Inflammatory macrophage treated with lipopolysaccharide for 4 hours (primary cell): ENCODE measurements around the gene USP7.
"Not testable (repeated sequence)": the region's sequence is repeated elsewhere in the genome, so short reads cannot be mapped to it uniquely, and the experiment has no call there.

Experiments
- DNase-seq: peaks from one replicate; pipeline ENCODE4 v3.0.0-alpha.2; 2020

The USP7 gene

DNA sequence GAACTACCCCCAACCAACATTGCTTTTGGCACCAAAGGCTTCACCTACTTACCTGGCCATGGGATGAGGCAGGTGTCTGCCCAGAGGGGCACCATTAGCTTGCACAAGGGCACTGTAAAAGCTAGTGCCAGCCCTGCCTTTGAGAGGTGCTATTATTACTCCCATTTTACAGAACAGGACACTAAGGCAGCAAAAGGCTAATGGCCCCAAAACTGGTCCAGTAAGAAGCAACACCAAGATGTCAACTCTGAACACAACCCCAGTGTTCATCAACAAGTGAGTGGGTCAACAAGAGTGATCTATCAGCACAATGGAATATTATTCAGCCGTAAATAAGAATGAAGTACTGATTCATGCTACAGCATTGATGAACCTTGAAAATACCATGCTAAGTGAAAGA lies 7.7 kb upstream of the USP7 start:
- DNase-seq, result no peak

DNA sequence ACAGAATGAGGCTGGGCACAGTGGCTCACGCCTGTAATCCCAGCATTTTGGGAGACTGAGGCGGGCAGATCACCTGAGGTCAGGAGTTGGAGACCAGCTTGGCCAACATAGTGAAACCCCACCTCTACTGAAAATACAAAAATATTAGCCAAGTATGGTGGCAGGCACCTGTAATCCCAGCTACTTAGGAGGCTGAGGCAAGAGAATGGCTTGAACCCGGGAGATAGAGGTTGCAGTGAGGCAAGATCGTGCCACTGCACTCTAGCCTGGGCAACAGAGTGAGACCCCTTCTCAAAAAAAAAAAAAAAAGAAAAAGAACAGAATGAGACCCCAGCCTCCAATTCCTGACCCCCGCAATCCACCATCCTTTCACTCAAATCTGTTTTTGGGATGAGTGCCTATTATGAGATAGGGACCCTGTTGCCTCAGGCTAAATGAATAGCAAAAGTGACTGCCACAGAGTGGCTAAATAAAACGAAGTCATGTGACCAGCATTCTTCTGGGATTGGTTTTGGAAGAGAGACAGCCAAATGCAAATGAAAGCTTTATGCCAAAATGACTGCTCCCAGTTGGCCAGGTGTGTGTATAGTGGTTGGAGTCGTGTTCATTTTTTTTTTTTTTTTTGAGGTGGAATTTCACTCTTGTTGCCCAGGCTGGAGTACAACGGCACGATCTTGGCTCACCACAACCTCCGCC lies 5.6 kb upstream of the USP7 start:
- not testable (repeated sequence) for DNase-seq

DNA sequence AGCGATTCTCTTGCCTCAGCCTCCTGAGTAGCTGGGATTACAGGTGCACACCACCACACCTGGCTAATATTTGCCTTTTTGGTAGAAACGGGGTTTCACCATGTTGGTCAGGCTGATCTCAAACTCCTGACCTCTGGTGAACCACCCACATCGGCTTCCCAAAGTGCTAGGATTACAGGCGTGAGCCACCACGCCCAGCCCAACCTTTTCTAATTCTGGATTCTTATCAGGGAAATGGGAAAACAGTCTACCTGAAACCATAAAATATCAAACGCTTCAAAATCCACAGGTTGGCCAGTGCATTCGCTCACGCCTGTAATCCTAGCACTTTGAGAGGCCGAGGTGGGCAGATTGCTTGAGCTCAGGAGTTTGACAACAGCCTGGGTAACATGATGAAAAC lies 4.3 kb upstream of the USP7 start:
- DNase-seq, result not testable (repeated sequence)

DNA sequence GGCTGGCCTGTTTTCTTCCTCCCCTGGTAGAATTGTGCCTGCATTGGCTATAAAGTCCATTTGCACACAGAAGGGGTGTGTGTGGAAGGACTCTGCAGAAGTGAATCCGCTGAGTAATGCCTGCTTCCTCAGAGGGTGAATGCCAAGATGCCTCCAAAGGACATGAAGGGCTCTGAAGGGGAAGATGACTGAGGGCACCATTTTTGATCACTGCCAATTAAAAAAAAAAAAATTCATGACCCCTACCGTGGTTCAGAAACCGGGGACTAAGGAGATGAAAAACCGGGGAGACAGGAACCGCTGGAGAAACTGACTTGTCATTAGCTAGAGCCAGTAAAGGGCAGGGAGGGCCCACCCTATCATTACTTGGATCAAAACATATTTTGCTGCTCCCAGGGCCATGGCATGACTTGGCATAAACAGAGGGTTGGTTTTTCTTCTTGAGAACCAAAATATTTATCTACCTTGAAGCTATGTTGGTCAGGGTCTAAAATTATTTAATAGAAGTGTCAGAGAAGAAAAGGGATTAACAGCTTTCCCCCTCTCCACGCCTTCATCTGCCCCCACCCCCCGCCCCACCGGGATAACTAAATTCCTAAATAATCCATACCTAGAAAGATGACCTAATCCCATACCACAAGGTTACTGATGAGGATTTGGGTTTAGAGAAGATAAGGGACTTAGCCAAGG lies 3.6 kb upstream of the USP7 start:
- peak; percentile 83 for DNase-seq

DNA sequence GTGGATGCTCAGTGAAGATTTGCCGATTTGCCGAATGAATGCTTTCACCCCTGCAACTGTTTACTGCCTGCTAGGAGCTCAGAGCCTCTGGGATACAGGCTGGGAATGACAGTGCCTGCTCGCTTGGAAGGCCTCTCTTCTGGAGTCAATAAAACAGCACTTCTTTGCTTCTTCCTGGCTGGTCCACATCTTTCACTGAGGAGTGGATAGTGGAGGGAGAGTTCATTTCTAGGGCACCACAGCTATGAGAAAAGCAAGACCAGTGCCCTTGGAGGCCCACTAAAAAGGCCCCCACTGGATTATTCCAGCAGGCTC lies 3.1 kb upstream of the USP7 start:
- DNase-seq, result no peak

DNA sequence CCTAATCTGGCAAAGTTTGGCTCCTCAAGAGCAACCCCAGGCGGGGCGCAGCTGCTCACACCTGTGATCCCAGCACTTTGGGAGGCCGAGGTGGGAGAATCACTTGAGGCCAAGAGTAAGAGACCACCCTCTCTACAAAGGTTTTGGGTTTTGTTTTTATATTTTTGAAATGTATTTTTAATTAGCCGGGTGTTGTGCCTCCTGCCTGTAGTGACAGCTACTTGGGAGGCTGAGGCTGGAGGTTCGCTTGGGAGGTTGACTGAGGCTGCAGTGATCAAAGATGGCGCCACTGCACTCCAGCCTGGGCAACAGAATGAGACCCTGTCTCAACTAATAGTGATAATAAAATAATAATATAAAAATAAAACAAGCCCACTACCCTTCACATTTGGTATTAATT lies 756 bp upstream of the USP7 start:
- DNase-seq, result no peak

DNA sequence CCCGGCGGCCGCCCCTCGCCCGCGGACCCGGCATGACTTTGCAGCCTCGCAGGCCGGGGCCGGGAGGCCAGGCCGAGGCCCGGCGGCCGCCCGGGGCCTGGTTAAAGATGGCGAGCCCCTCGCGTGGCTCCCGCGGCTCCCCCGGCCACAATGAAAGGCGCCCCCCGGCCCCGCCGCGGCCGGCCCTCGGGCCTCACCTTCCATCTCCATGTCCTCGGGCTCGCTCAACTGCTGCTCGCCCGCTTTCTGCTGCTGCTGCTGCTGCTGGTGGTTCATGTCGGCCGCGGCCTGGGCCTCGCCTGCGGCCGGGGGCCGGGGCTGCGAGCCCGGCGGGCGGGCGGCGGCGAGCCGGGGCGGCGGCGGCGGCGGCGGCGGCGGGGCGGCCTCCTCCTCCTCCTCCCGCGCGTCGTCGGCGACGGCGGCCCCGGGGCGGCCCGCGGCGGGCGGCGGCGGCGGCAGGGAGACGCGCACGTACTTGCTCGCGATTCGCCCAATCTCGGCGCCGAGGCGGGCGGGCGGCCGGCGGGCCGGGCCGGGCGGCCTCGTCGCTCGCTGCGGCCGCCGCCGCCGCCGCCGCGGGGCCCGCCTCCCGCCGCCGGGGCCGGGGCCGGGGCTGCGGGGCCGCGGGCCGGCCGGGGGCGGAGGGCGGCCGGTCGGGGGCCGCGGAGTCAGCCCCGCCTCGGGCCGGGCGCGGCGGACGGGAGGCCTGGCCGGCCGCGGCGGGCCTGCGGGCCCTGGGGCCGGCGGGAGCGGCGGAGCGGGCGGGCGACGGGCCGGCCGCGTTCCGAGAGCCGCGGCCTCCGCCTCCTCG lies 491 bp downstream of the USP7 start:
- DNase-seq, result peak; percentile 21

DNA sequence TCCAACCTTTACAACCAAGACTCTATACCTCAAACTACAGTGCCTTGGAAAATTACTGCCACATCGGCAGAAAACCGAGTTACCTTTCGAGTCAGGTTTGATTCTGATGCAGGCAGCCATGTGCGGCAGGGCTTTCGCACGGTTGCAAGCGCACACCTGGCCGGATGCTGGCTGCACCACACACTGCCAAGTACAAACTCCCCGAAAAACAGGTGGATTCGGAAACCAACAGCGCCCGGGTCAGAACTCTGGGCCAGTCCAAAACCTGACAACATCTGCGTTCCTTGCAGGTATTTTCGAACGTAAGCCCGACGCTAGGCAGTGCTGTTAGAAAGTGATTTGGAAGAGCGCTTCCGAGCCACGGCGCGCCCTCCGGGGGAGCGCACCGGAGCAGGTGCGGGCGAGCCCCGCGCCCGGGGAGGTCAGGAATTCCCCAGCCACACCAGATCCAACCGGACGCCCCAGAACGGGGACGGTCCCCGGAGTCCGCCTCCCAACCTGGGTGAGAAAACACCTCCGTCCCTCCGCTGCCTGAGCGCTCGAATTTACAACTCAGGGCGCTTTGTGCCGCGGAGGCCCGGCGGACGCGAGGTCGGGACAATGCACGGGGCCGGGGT lies 1.2 kb downstream of the USP7 start:
- DNase-seq, result no peak

DNA sequence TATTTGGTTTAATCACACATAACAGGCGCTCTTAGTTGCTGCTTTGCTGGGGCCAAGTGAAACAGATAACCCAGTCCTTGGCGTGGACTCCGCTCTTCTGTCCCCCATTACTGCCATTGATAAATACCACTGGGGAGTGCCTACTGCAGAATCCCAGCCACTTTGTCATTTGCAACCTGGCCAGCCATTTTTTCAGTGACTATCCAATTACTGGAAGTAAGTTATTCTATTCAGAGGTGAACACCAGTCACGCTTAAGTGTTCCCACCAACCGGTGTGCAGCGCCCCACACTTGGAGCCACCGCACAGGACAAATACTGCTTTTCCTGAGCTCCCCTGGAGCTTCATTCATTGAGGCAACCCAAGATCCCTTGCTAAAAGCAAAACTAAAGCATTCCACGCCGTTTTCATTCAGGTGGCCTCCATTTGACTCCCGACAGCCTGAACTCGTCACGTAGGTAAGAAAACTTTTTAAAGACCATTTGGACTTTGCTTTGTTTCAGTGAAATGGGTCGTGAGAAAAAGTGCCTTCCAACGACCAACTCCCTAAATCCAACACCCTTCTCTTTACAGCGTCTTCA lies 1.8 kb downstream of the USP7 start:
- no peak for DNase-seq

DNA sequence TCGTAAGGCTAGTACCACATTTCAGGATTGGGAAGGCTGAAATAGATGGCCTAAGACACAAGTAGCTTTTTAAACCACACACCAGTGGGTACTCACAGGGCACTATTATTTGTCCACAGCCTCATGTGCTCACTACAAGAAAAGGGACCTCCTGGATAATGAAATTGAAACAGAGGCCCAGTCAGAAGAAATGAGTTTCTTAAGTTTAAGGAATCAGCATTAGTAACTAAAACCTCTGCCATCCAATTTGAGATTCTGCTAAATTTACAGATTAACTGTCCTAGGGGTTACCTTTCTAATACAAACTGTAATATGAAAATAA lies 3.0 kb downstream of the USP7 start:
- DNase-seq, result peak; percentile 62

DNA sequence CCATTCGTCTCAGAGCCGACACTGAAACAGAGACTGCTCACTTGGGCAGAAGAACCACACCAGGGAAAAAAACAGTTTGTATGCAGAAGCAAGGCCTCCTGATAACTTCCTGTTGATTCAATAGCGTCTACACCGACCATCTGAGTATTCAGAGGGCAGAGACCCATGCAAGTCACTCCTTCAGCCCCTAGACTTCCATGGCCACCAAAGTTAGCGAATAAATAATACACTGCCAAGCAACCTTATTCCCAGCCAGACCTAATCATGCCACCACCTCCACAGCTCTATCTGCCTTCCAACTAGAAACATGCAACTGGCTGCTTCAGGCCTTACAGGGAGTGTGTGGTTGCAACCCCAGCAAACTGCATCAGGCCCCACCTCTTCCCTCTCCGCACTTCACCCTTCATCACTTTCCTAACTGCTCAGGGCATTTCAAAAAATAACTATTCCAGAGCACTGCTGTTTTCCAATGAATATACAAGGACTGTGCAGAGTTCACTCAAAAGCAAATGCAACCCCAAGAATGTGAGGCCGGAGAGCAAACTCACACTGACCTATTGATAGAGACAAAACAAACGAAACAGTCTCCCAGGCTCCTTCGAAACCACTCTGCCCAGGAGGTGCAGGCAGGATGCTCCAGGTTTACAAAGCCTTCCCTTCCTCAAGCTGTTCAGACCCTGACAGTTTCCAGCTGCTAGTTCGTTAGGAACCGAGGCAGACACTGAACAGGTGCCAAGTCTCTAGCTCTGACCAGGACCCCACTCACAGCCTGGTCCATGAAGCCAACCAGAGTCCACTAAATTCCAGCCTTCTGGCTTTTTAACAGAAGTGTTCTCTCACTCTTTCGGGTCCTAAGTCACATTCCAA lies 3.6 kb downstream of the USP7 start:
- DNase-seq, result peak; percentile 44

DNA sequence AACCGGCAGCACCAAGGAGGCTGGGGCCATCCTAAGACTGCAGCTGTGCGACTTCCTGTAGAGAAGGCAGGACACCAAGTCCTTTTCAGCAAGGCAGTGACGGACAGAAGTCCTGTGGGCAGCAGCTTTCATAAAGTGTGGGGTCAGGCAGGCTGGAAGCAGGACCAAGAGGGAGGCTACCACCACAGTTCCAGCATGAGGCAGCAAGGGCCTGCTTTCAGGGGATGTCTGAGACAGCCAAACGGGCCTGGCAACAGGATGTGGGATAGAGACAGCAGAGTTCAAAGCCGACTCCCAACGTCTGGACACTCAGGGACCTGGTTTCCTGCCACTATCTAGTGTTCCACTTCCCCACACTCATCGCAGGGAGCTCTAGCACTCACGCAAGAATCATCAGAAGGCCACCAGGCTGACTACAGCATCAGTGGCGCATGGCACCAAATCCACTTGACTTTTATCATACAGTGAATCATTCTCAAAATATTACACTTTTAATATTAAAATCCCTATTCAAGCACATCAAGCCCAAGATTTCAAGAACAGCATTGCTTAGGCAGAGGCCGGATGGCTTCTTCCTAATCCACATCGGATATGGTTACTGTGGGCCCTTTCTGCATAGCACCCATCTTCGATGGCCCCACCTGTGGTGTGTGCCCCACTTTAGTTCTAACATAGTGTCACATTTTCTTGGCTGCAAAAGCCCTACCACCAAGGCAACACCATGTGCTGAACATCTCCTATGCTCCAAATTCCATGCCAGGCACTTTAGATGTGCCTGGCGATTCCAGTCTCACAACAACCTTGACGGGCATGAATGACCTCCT lies 5.2 kb downstream of the USP7 start:
- DNase-seq, result peak; percentile 38

DNA sequence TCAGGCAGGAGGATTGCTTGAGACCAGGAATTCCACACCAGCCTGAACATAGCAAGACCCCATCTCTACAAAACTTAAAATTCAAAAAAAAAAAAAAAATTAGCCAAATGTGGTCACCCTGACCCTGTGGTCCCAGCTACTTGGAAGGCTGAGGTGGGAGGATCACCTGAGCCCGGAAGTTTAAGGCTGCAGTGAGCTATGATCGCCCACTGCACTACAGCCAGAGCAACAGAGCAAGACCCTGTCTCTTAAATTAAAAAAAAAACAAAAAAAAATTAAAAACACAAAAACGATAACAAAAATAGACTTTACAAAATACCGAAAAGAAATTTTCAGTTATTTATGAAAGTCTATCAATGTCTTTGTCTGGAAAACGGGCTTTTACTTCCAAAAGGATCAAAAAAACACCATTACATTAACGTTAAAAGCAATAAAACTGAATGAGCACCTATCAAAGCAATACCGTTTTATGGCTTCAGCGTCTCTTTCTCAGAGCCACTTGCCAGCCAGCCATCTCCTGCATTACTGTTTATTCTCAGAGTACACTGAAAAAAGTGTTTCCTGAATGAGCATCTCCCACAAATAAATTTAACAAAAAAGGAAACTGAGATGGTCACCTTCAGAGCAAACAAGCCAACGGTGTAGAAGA lies 6.1 kb downstream of the USP7 start:
- DNase-seq, result no peak

DNA sequence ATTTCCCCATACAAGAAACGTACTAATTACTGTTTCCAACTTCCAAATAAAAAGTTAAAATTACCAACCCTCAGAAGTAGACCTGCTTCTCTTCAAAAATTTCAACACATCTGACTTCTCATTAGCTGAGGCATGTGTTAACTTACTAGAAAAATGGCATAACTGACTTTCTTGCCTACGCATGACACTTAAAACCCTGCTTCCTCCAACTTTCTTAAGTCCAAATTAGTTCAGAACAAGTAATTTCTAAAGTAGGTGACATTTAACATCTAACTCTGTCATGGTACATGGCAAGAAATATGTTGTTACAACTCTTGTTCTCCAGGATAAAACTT lies 6.7 kb downstream of the USP7 start:
- peak; percentile 77 for DNase-seq

DNA sequence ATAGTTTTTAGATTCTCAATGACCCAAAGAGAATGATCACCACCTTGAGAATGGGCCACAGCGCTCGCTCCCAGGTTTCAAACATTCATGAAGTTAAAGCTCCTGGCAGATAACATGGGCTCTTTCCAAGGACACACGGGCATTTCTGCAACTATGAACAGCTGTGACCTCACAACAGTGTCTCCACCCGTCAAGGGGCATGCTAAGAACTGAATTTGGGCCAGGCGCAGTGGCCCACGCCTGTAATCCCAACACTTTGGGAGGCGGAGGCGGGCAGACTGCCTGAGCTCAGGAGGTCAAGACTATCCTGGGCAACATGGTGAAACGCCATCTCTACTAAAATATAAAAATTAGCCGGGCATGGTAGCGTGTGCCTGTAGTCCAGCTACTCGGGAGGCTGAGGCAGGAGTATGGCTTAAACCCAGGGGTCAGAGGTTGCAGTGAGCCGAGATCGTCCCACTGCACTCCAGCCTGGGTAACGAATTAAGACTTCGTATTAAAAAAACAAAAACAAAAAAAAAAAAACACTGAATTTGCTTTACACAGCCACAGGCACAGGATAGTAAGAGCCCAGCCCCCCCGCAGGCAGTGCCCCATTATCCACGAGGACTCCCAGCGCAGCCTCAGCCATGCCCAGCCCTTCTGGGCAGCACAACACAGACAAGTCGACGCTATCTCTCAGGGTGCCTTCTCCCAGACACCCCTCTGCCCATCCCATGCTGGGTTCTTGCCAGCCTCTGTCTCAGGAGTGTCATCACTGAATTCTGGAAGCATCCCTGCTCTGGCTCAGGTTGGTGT lies 7.2 kb downstream of the USP7 start:
- DNase-seq, result no peak

DNA sequence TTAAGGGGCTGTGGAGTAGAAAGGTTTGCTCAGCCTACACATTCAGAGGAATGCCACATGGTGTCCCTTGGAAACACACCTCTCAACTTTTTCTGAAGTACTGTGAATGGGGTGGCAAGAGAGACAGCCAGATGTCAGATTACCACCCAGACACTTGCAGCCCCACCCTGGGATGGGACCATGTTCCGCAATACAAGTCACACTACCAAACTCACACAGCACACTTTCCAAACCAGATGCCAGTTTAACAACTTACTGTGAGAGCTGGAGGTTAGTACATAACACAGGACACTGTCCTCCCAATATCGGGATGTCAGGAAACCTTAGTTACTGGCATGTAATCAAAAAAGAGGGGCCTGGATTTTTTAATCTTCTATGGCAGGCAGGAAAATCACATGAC lies 7.9 kb downstream of the USP7 start:
- DNase-seq, result no peak

DNA sequence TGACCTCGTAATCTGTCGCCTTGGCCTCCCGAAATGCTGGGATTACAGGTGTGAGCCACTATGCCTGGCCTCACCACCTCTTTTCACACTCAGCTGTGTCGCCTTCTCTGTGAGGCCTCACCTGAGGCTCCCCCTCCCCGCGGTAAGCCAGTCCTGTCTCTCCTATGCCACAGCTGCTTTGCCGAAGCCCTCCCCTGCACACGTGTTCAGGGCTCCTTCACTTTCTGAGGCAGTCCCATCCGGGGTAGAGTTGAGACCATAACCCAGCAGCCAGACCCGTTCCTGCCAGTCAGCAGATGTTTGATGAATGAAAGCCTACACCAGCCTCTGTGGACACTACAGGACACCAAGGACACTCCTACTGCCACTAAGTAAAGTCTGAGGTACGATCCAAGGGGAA lies 10.6 kb downstream of the USP7 start:
- no peak for DNase-seq

DNA sequence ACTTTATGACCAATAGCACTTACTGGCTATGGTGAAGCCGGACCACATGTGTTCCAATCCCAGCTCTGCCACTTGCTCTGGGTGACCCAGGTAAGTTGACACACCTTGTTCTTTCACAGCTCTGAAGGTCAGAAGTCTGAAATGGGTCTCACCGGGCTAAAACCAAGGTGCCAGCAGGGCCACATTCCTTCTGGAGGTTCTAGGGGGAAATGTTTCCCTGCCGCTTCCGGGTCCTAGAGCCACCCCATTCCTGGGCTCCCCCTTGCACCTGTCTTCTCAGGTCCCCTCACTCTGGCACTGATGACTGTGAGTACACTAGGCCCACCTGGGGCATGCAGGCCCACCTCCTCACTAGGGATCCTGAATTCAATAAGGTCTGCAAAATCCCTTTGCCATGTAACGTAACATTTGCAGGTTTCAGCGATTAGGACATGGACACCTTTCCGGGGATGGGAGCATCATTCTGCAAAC lies 11.4 kb downstream of the USP7 start:
- no peak for DNase-seq

DNA sequence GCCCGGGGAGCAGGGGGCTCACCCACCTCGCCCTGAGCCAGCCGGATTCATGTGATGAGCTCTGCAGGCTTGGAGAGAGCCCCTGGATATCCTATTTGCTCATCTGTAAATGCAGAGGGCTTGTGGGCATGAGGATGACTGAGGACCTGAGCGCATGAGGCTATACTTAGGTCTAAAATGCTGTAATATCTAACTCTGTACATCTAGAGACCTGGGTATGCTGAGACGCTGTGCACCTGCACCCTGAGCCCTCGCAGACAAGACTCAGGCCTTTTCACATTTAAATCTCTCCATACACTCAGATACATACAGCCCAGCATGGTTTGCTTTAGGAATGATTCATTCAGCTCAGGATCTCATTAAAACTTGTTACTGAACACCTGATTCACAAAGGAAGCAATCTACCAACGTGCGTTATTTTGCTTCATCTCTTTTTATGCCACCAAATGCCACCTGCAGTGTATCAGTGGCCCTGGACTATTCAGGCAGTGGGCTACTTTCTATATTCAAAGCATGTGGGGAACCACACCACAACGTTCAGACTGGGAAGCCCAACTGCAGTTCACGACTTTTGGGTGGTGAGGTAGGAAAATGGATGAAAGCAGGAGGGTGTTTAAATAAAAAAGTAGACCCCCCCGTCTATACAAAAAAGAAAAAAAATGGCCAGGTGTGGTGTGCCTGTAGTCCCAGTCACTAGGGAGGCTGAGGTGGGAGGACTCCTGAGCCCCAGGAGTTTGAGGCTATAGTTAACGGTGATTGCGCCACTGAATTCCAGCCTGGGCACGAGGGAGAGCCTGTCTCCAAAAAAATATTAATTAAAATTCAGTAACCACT lies 12.0 kb downstream of the USP7 start:
- no peak for DNase-seq
